ENCODE results near the gene COX8C.

GRCh38 chr14:93304771-93305170 lies 42.2 kb upstream of the COX8C start:
- TF ChIP-seq, protein P1, sequence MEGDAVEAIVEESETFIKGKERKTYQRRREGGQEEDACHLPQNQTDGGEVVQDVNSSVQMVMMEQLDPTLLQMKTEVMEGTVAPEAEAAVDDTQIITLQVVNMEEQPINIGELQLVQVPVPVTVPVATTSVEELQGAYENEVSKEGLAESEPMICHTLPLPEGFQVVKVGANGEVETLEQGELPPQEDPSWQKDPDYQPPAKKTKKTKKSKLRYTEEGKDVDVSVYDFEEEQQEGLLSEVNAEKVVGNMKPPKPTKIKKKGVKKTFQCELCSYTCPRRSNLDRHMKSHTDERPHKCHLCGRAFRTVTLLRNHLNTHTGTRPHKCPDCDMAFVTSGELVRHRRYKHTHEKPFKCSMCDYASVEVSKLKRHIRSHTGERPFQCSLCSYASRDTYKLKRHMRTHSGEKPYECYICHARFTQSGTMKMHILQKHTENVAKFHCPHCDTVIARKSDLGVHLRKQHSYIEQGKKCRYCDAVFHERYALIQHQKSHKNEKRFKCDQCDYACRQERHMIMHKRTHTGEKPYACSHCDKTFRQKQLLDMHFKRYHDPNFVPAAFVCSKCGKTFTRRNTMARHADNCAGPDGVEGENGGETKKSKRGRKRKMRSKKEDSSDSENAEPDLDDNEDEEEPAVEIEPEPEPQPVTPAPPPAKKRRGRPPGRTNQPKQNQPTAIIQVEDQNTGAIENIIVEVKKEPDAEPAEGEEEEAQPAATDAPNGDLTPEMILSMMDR (IDR thresholded peaks at IDR 0.05): no peak
- no peak for TF ChIP-seq POLR2A (IDR thresholded peaks at IDR 0.05)

Data from testis (tissue), 2 donors.